Measurements from ENCODE around the gene HTR5A.

HTR5A gene

GRCh38 chr7:155122831-155123230 lies 52.7 kb downstream of the HTR5A start:
- no peaks in the 10 kb centered on the region for H3F3A ChIP-seq (ENCODE audit: control insufficient read depth, insufficient read depth)
- no peak overlapping the region for H3K4me2 ChIP-seq (ENCODE audit: low read length)
- no peak for TF ChIP-seq EZH2phosphoT487 (IDR thresholded peaks at IDR 0.05; ENCODE audit: borderline replicate concordance, low read length)
- TF ChIP-seq CTCF (IDR thresholded peaks at IDR 0.05; ENCODE audit: low read depth, low read length, poor library complexity, severe bottlenecking), result no peak
- peaks cover 7% of the 10 kb centered on the region; the same call in 1 of the 2 replicates for H3K27me3 ChIP-seq (ENCODE audit: control insufficient read depth, low read length)
- H3K4me1 ChIP-seq (ENCODE audit: control insufficient read depth, low read length), result no peaks in the 10 kb centered on the region
- no peaks in the 10 kb centered on the region for H3K9me2 ChIP-seq (replicated peaks; ENCODE audit: control insufficient read depth, low read length)
- no peak overlapping the region for H3K4me3 ChIP-seq (ENCODE audit: low read length)
- H3K9me3 ChIP-seq (ENCODE audit: control insufficient read depth, insufficient read depth, low read length), result no peaks in the 10 kb centered on the region
- H3K36me3 ChIP-seq (ENCODE audit: control insufficient read depth, low read length), result no peaks in the 10 kb centered on the region
- no peak overlapping the region for H3K27ac ChIP-seq (ENCODE audit: low read depth, low read length)
- no peaks in the 10 kb centered on the region for H3K79me2 ChIP-seq (ENCODE audit: control insufficient read depth, low read length)
- H4K20me1 ChIP-seq (ENCODE audit: control insufficient read depth, insufficient read depth, low read depth, low read length), result no peaks in the 10 kb centered on the region

- TF ChIP-seq CTCF (IDR thresholded peaks at IDR 0.05; ENCODE audit: low read depth, low read length, poor library complexity, severe bottlenecking), result no peak
- TF ChIP-seq EZH2phosphoT487 (IDR thresholded peaks at IDR 0.05; ENCODE audit: borderline replicate concordance, low read length), result no peak
- peaks cover 7% of the 10 kb centered on the region; the same call in 1 of the 2 replicates for H3K27me3 ChIP-seq (ENCODE audit: control insufficient read depth, low read length)
- H3K4me3 ChIP-seq (ENCODE audit: low read length), result no peak overlapping the region
- H4K20me1 ChIP-seq (ENCODE audit: control insufficient read depth, insufficient read depth, low read depth, low read length), result no peaks in the 10 kb centered on the region
- no peak overlapping the region for H3K4me2 ChIP-seq (ENCODE audit: low read length)
- H3K79me2 ChIP-seq (ENCODE audit: control insufficient read depth, low read length), result no peaks in the 10 kb centered on the region
- no peaks in the 10 kb centered on the region for H3K4me1 ChIP-seq (ENCODE audit: control insufficient read depth, low read length)
- no peak overlapping the region for H3K27ac ChIP-seq (ENCODE audit: low read depth, low read length)
- no peaks in the 10 kb centered on the region for H3K9me3 ChIP-seq (ENCODE audit: control insufficient read depth, insufficient read depth, low read length)
- no peaks in the 10 kb centered on the region for H3K36me3 ChIP-seq (ENCODE audit: control insufficient read depth, low read length)
- no peaks in the 10 kb centered on the region for H3K9me2 ChIP-seq (replicated peaks; ENCODE audit: control insufficient read depth, low read length)
- H3F3A ChIP-seq (ENCODE audit: control insufficient read depth, insufficient read depth), result no peaks in the 10 kb centered on the region
These were observed 53.3 kb downstream of the HTR5A start for GRCh38 chr7:155123413-155123812.

- Histone ChIP-seq H4K20me1 (ENCODE audit: control insufficient read depth, insufficient read depth, low read depth, low read length) (no peaks in the 10 kb centered on the region), H3K9me3 (ENCODE audit: control insufficient read depth, insufficient read depth, low read length) (no peaks in the 10 kb centered on the region), H3K27me3 (ENCODE audit: control insufficient read depth, low read length) (peaks cover 7% of the 10 kb centered on the region; the same call in 1 of the 2 replicates), H3K4me1 (ENCODE audit: control insufficient read depth, low read length) (no peaks in the 10 kb centered on the region), H3K36me3 (ENCODE audit: control insufficient read depth, low read length) (no peaks in the 10 kb centered on the region), H3K79me2 (ENCODE audit: control insufficient read depth, low read length) (no peaks in the 10 kb centered on the region), H3F3A (ENCODE audit: control insufficient read depth, insufficient read depth) (no peaks in the 10 kb centered on the region), H3K4me2 (ENCODE audit: low read length) (no peak overlapping the region), H3K27ac (ENCODE audit: low read depth, low read length) (no peak overlapping the region), H3K4me3 (ENCODE audit: low read length) (no peak overlapping the region), H3K9me2 (replicated peaks; ENCODE audit: control insufficient read depth, low read length) (no peaks in the 10 kb centered on the region)
- no peak for TF ChIP-seq EZH2phosphoT487 (IDR thresholded peaks at IDR 0.05; ENCODE audit: borderline replicate concordance, low read length)
- no peak for TF ChIP-seq CTCF (IDR thresholded peaks at IDR 0.05; ENCODE audit: low read depth, low read length, poor library complexity, severe bottlenecking)
These were observed 54.6 kb downstream of the HTR5A start for GRCh38 chr7:155124706-155125105.

All from DOHH2 (cell line).